HG03045 (cell line): ENCODE measurements around the gene PARP15.

Experiments
- ATAC-seq: cut with Tn5 transposase; IDR thresholded peaks from one replicate; pipeline ENCODE4 v1.9.1; 2021; ENCODE audit warnings: mild to moderate bottlenecking, moderate library complexity; ENCODE audit not compliant: unreplicated experiment

PARP15 gene

DNA sequence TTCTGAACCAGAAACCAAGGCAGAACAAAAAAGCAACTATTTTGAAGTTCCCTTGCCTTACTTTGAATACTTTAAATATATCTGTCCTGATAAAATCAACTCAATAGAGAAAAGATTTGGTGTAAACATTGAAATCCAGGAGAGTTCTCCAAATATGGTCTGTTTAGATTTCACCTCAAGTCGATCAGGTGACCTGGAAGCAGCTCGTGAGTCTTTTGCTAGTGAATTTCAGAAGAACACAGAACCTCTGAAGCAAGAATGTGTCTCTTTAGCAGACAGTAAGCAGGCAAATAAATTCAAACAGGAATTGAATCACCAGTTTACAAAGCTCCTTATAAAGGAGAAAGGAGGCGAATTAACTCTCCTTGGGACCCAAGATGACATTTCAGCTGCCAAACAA, 8.7 kb upstream of the PARP15 start:
- ATAC-seq: no peak

DNA sequence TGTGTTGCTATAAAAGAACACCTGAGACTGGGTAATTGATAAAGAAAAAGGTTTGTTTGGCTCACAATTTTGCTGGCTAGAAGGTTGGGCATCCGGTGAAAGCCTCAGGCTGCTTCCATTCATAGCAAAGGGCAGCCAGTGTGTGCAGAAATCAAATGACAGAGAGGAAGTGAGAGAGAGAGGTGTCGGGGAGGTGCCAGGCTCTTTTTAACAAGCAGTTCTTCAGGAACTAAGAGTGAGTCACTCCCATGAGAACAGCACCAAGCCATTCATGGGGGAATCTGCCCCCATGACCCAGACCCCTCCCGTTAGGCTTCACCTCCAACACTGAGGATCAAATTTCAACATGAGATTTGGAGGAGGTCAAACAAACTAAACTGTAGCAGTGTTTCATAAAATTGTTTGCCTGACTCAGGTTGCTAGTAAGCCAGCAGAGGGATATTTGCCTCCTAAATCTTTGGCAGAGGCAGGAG, 4.5 kb upstream of the PARP15 start:
- ATAC-seq: no peak

DNA sequence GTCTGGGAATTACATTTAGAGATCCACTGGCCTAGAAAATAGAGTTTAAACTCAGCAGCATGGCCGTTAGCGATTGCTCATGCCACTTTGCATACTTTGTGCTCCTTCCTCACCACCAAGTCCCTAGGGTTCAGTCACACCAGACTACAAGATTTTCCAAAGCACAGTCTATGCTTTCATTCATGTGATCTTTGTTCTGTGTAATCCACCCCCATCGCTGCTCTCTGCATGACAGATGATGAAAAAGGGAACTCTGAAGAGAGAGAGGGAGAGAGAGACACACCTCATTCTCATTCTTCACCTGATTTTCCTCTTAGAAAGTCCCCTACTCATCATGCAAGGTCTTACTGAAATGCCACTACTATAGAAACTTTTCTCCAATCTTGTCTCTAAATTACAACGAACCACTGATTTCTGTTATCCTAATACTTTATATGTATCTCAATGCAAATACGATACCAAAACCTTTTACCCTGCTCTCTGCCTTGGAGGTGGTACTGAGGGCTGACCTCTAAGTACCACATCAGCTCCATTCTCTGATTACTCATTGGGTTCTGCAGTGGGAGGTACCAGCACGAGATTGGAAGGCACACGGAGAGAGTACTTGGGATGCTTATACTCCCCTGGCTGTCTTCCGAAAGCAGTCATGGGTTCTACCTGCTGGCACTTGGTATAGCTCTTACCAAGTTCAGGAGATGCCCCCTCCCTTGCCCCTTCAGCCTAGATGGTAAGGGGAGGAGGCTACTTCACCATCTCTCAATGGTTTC, 1.1 kb upstream of the PARP15 start:
- ATAC-seq: peak; percentile 84

DNA sequence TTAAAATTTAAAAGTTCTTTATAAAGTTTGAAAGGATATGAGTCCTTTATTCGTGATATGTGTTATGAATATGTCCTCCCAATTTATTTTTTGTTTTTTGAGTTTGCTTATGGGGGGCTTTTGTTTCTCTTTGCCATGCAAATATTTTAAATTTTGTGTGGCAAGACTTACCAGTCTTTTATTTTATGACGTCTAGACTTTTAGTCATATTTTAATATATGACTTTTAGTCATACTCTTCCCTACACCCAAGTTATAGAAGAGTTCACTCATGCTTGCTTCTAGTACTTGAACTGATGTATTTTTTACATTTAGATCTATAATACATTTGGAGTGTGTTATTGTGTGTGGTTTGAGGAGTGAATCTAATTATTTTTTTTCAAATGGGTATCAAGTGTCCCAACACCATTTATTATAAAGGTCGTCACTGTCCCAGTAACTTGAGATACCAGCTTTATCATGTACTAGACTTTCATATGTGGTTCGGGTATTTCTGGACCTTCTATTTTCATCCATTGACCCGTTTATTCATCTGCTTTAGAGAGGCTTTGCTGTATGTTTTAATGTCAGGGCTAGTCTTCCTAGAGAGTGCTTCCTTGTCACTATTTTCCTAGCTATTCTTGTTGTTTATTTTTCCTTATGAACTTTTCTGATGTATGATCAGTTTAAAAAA, 755 bp downstream of the PARP15 start:
- no peak for ATAC-seq

DNA sequence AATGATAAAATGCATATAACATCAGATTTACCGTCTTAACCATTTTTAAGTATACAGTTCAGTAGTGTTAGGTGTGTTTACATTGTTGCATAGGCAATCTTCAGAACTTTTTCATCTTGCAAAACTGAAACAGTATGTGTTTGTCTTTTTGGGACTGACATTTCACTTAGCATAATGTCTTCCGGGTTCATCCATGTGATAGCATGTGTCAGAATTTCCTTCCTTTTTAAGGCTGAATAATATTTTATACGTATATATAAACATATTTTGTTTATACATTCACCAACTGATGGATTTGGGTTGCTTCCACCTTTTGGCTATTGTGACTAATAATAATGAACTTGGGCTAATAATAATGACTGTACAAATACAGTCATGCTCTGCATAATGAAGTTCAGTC, 3.0 kb downstream of the PARP15 start:
- ATAC-seq: no peak

DNA sequence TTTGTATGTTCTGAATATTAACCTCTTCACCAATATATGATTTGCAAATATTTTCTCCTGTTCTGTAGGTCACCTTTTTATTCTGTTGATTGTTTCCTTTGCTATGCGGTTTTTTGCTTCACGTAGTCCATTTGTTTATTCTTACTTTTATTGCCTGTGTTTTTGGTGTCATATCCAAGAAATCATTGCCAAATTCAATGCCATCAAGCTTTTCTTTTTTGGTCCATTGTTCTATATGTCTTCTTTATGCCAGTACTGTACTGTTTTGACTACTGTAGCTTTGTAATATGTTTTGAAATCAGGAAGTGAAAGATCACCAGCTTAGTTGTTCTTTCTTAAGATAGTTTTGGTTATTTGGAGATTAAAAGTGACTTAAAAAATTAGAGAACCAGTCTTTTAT, 4.2 kb downstream of the PARP15 start:
- no peak for ATAC-seq

DNA sequence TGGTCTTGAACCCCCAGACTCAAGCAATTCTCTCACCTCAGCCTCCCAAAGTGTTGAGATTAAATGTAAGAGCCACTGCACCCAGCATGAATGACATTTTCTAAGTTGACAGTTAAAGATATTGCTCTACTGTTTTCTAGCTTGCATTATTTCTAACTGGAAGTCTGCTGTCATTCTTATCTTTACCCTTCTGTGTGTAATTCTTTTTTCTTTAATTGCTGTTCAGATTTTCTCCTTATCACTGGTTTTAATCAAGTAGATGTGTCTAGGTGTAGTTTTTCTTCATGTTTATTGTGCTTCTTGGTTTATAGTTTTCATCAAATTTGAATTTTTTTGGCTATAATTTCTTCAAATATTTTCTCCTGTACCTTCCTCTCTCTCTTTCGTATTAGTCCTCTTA, 4.9 kb downstream of the PARP15 start:
- ATAC-seq: no peak

DNA sequence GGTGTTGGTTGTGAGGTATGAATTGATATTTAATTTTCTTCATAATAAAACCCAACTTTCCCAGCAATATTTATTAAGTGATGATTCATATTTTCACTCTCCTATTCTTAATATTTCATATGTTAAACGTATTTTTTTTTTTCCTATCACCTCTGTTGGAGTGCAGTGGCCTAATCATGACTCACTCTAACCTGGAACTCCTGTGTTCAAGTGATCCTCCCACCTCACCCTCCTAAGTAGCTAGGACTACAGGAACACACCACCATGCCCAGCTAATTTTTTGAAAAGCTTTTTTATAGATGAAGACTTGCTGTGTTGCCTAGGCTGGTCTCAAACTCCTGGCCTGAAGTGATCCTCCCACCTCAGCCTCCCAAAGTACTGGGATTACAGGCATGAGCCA, 8.6 kb downstream of the PARP15 start:
- ATAC-seq: no peak

DNA sequence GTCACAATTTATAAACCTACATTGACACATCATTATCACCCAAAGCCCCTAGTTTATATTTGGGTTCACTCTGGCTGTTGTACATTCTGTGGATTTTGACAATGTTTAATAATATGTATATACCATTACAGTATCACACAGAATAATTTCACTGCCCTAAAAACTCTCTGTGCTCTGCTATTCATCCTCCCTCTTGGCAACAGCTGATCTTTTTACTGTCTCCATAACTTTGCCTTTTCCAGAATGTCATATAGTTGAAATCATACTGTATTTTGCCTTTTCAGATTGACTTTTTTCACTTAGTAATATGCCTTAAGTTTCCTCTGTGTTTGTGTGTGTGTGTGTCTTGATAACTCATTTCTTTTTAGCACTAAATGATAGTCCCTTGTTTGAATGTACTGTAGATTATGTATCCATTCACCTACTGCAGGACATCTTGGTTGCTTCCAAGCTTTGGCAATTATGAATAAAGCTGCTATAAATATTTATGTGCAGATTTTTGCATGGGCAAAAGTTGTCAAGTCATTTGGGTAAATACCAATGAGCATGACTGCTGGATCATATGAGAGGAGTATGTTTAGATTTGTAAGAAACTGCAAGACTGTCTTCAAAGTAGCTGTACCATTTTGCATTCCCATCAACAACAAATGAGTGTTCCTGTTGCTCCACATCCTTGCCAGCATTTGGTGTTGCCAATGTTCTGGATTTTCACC, 9.5 kb downstream of the PARP15 start:
- ATAC-seq: no peak

DNA sequence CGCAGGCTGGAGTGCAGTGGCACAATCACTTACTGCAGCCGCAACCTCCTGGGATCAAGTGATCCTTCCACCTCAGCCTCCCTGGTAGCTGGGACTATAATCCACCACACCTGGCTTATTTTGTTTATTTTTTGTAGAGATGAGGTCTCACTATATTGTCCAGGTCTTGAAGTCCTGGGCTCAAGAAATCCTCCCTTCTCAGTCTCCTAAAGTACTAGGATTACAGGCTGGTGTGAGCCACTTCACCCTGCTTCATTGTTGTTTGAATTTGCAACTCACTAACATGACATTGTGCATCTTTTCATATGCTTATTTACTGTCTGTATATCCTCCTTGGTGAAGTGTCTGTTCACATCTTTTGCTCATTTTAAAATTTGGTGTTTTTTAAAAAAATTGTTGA, 10.1 kb downstream of the PARP15 start:
- ATAC-seq: no peak

DNA sequence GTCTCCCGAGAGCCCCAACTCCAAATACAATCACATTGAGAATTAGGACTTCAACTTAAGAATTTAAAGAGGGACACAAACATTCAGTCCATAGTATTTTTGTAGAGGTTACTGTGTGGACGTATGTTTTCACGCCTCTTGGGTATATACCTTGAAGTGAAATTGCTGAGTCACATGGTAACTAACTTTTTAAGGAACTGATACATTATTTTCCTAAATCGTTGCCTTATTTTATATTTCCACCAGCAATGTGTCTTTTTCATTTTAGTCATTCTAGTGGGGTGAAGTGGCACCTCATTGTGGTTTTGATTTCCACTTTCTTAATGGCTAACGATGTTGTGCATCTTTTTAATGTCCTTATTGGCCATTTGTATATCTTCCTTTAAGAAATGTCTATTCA, 11.8 kb downstream of the PARP15 start:
- peak; percentile 56 for ATAC-seq

DNA sequence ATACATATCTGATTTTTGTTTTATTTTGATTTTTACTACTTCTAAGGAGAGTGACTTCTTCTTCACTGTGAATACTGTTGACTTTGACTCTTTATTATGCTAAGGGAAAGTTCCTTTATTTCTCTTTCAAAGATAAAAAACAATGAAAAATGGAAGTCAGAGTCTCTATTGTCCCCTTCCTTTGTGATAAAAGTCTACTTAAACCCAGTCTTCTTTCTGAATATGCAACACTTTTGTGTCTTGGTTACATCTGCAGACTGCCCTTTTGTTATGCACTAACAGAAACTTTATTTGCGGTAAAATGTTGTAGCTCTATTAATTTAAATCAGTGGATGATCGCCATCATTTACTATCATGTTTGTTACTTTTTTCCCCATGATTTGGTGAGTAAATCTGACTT, 13.2 kb downstream of the PARP15 start:
- ATAC-seq: no peak

DNA sequence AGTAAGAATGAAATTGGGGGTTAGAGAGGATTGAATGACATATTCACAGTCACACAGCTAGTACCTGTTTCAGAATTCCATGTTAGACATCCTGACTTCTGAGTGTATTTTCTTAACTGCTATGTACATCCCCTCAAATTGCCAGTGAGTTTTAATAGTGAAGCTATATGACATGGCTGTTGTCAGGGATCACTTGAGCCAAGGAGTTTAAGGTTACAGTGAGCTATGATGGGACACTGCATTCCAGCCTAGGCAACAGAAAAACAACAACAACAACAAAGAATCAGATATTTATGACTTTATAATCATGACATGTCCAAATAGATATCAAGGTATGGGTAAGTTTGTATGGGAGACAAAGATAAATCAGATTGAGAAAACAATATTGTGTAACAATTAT, 16.6 kb downstream of the PARP15 start:
- ATAC-seq: no peak

DNA sequence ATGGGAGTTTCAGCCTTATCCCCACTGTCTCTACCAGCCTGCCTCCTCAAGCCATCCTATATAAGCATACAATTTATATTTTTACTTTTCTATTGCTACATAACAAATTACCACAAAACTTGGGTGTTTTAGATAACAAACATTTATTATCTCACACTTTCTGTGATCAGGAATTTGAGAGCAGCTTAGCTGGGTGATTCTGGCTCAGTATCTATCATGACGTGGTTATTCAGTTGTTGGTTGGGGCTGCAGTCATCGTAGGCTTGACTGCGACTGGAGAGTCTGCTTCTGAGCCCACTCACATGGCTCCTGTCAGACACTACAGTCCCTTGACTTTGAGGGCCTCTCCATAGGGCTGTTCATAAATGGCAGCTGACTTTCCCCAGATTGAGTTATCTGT, 20.7 kb downstream of the PARP15 start:
- ATAC-seq: no peak

DNA sequence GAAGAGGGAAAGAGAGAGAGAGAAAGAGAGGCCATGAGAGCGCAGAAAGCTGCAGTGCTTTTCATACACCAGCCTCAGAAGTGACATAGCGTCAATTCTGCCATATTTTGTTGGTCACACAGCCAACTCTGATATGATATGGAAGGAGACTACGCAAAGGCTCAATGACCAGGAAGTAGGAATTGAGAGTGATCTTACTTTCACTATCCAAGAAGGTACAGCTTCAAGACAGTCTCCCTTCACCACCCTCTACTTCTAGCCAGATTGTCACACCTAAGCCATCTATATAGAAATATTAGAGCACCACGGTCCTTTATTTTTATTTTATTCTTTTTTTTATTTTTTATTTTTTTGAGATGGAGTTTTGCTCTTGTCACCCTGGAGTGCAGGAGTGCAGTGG, 21.1 kb downstream of the PARP15 start:
- no peak for ATAC-seq

DNA sequence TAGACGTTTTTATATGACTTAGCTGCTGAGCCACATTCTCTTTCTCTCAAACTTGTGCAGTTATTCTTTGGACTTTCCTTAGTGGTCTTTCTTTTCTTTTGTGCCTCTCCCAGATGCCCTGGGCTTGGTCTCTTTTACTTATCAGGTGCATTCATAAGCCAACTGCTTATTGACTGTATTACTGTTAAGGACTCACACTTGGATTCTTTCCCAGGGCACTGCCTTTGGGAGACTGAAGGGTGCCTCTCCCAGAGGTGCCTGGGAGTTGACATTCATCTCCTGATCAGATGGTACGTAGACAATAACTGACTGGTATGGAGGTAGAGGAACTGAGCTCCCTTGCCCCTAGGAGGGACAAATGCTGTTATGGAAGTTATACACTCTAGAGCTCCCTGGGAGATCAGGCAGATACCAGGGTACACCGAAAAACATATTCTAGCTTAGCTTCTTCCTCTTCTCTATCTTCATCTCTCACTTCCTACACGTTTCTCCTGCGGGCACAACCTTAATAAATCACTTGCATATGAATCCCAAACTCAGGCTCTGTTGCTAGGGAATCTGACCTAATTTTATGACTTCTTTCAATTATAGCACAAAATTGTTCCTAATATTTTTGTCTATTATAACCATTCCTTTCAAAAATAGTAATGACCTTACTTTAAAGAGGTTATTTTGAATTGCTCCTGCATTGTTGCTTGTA, 24.7 kb downstream of the PARP15 start:
- no peak for ATAC-seq

DNA sequence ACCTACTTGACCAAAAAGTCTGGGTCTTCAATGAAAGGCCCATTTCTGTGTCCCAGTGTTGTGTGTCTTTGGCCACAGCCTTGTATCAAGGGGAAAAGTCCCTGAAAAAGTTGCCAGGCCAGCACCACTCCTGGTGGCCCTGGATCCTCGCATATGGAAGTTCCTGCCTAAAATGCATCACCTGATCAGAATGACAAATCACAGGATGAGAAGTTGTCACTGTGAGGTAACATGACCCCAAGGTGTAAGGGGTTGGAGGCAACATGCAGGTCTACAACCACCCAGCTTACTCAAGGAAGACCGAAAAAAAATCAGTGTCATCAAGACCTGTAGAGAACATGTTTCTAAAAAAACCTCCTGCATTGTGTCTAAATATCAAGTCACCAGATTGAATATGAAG, 25.6 kb downstream of the PARP15 start:
- no peak for ATAC-seq

DNA sequence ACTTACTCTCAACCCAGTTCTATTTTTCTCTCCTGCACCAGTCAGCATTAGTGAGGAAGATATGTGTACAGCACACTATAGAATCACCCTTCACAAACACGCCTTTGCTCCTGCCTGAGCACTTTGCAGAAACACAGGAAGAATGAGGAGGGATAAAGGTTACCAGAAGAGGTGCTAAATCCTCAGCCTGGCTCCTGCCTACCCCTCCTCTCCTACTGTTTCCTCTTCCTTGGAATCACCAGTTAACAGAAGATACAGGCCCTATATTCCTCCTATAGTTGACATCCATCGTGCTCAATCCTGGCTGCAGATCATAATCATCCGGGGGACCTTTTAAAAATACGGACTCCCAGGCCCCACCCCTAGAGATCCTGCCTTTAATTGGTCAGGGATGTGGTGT, 28.9 kb downstream of the PARP15 start:
- ATAC-seq: no peak

DNA sequence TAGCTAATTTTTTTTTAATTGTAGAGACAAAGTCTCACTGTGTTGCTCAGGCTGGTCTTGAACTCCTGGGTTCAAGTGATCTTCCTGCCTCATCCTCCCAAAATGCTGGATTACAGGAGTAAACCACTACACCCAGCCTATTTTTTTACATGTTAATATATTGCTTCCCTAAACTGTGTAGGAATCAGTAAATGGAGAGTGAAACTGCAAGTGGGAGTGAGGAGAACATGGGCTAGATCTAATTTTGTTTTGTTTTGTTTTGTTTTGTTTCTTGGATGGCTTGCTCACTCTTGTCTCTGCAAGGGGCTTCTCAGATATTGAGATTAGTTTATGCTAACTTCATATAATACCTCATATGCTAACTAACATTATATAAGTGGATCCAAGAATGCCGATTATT, 31.5 kb downstream of the PARP15 start:
- no peak for ATAC-seq

DNA sequence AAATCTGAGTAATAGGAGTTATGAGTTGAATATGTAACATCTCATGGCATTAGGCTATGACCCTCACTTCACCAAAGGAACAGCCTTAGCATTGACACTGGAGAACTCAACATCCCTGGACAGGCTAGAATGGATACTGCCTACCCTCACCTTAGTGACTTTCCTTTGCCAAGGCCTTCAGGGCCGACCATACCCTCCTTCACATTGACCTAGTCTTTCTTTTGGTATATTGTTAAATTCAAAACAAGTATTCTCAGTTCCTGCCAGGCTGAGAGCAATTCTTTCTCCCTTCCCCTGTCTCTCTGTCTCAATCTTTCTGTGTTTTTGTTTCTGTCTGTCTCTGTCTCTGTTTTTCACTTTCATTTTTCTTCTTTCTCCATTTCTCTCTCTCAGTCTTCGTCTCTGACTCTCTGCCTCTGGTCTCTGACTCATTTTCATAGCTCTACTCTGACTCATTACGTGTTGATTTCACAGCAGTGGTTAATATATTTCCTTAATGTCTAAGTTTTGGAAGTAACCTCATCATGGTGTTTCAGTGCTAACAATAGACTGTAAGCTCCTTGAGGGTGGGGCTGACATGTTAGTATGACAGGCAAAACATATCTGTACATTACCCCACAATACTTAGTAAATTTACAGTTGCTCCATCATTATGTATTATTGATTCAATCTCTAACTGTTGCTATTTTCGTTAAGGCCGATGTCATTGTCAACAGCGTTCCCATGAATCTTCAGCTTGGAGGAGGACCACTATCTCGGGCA, 32.5 kb downstream of the PARP15 start:
- peak; percentile 94 for ATAC-seq

DNA sequence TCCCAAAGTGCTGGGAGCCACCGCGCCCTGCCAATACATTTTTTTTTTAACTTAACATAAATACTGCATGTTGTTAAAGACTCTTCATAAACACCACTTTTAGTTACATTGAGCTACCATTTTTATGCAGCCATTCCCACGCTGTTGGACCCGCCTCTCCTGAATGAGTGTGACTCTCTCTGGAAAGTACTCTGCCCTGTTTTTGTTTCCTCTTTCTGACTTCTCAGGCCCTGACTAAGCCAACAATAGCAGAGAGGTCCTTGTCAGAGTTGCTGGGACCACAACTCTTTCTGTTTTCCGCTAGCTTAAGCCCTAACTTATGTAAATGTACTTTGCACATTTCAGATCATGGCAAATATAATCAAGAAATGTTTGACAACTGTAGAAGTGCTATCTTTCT, 35.2 kb downstream of the PARP15 start:
- no peak for ATAC-seq
